ENCODE measurements around the gene ATP8B3. TPM values are rescaled to one million over a fixed set of nuclear protein-coding genes. Genes with fewer than 3 reads are reported as not detected.
A peak's percentile ranks its signal among the peaks of the same experiment; 100 is the strongest.

ATP8B3 gene
- total and polyA plus RNA-seq, 2 of the 13 experiments (the other 11 are each of a cell fraction or from before 2014, with no cell fraction given): 2.6 to 5.9 TPM

- TF ChIP-seq HMGXB3 (CRISPR knock-in tag; IDR thresholded peaks at IDR 0.05; ENCODE audit: borderline replicate concordance): no peak
- peak; percentile 68; the same call in 1 of the 2 replicates for TF ChIP-seq FOXC1 (CRISPR knock-in tag; IDR thresholded peaks at IDR 0.05; ENCODE audit: borderline replicate concordance)
- TF ChIP-seq ZNF383 (CRISPR knock-in tag; IDR thresholded peaks at IDR 0.05; ENCODE audit: borderline replicate concordance): 0 out of 2 replicates have a peak, but pooled peaks have one; percentile 50
- TF ChIP-seq AKAP8 (CRISPR knock-in tag; IDR thresholded peaks at IDR 0.05): peak; percentile 77
- TF ChIP-seq ZNF674 (CRISPR knock-in tag; IDR thresholded peaks at IDR 0.05; ENCODE audit: low read depth): no peak
- TF ChIP-seq TOPORS (CRISPR knock-in tag; IDR thresholded peaks at IDR 0.05): no peak
- peak; percentile 5; the same call in 1 of the 2 replicates for TF ChIP-seq ZFY (CRISPR knock-in tag; IDR thresholded peaks at IDR 0.05)
- TF ChIP-seq RXRA (CRISPR knock-in tag; IDR thresholded peaks at IDR 0.05): peak; percentile 51
- peak; percentile 65; the same call in 1 of the 2 replicates for TF ChIP-seq ZNF788 (CRISPR knock-in tag; IDR thresholded peaks at IDR 0.05; ENCODE audit: borderline replicate concordance)
- TF ChIP-seq PRPF4 (IDR thresholded peaks at IDR 0.05; ENCODE audit: low read depth, low read length, poor library complexity, severe bottlenecking): peak; percentile 14
- no peak for TF ChIP-seq PRDM4 (CRISPR knock-in tag; IDR thresholded peaks at IDR 0.05; ENCODE audit: borderline replicate concordance)
- TF ChIP-seq POGZ (CRISPR knock-in tag; IDR thresholded peaks at IDR 0.05): no peak
- peak; percentile 40 for TF ChIP-seq SKI (IDR thresholded peaks at IDR 0.05; ENCODE audit: partially characterized antibody)
- TF ChIP-seq TSC22D2 (CRISPR knock-in tag; IDR thresholded peaks at IDR 0.05; ENCODE audit: borderline replicate concordance): no peak
- TF ChIP-seq ZBTB25 (CRISPR knock-in tag; IDR thresholded peaks at IDR 0.05): no peak
- TF ChIP-seq MAX (IDR thresholded peaks at IDR 0.05): peak; percentile 35; the same call in 1 of the 2 replicates
- TF ChIP-seq STAT6 (CRISPR knock-in tag; IDR thresholded peaks at IDR 0.05; ENCODE audit: borderline replicate concordance): no peak
- TF ChIP-seq HDAC1 (CRISPR knock-in tag; IDR thresholded peaks at IDR 0.05): peak; percentile 37; the same call in 1 of the 2 replicates
- peak; percentile 25; the same call in 1 of the 2 replicates for TF ChIP-seq ZFX (CRISPR knock-in tag; IDR thresholded peaks at IDR 0.05; ENCODE audit: low read depth)
Observed at GRCh38 chr19:1837625-1838105, 25.6 kb upstream of the ATP8B3 start (continued).
